ENCODE results near the gene MAGI2. TPM values are rescaled to one million over a fixed set of nuclear protein-coding genes. Genes with fewer than 3 reads are reported as not detected.

MAGI2 gene
- total and polyA plus RNA-seq, 2 experiments from 2014 or later = 10.4 to 26.4 TPM

DNA sequence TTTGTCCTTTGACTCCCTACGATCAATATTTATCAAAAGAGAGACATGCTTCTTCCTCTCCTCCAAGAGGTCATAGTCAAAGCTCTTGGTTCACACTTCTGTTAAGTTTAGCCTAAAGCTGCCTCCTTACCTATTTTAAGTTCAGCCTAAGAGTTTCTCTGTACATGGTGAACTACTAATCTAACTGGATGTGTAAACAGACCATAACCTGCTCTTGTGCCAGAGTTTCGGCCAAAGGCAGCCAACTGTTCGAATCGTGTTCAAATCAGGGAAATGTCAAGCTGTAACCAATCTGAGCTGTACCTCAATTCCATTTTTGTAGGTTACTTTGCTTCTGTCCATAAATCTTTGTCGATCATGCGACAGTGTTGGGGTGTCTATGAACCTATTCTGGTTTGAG, 1240.1 kb downstream of the MAGI2 start:
- H3F3A ChIP-seq (replicated peaks; ENCODE audit: low read depth) = no peaks in the 10 kb centered on the region
- no peaks in the 10 kb centered on the region for H3K27me3 ChIP-seq (ENCODE audit: insufficient read depth)
- H3K36me3 ChIP-seq (ENCODE audit: insufficient read depth) = no peaks in the 10 kb centered on the region
- Mint-ChIP-seq H3K4me1 (peaks cover 20% of the 10 kb centered on the region), H3K27ac (no peak overlapping the region), H3K27me3 (ENCODE audit: insufficient read depth, low read depth, poor library complexity) (peaks cover 2% of the 10 kb centered on the region), H3K4me3 (no peak overlapping the region), H3K36me3 (ENCODE audit: low read depth) (peaks cover 5% of the 10 kb centered on the region), H3K9me3 (peaks cover 3% of the 10 kb centered on the region; the same call in 1 of the 3 replicates)
- H3K4me3 ChIP-seq = no peak overlapping the region
- peaks cover 4% of the 10 kb centered on the region for H3K4me1 ChIP-seq (ENCODE audit: insufficient read depth)
- peaks cover 12% of the 10 kb centered on the region for H3K9me2 ChIP-seq (ENCODE audit: insufficient read depth)
- TF ChIP-seq, protein P1, sequence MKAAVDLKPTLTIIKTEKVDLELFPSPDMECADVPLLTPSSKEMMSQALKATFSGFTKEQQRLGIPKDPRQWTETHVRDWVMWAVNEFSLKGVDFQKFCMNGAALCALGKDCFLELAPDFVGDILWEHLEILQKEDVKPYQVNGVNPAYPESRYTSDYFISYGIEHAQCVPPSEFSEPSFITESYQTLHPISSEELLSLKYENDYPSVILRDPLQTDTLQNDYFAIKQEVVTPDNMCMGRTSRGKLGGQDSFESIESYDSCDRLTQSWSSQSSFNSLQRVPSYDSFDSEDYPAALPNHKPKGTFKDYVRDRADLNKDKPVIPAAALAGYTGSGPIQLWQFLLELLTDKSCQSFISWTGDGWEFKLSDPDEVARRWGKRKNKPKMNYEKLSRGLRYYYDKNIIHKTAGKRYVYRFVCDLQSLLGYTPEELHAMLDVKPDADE (IDR thresholded peaks at IDR 0.05) = no peak
- TF ChIP-seq NANOG (IDR thresholded peaks at IDR 0.05; ENCODE audit: borderline replicate concordance) = no peak
- no peak overlapping the region for H2AFZ ChIP-seq
- H3K27ac ChIP-seq (ENCODE audit: low read depth) = no peak overlapping the region
- ATAC-seq (no peak), DNase-seq (ENCODE audit: low spot score) (no peak)
- no peaks in the 10 kb centered on the region for H3K79me2 ChIP-seq (replicated peaks; ENCODE audit: insufficient read depth)
- no peak overlapping the region for H3K4me2 ChIP-seq
- H4K20me1 ChIP-seq (replicated peaks; ENCODE audit: insufficient read depth) = no peaks in the 10 kb centered on the region

DNA sequence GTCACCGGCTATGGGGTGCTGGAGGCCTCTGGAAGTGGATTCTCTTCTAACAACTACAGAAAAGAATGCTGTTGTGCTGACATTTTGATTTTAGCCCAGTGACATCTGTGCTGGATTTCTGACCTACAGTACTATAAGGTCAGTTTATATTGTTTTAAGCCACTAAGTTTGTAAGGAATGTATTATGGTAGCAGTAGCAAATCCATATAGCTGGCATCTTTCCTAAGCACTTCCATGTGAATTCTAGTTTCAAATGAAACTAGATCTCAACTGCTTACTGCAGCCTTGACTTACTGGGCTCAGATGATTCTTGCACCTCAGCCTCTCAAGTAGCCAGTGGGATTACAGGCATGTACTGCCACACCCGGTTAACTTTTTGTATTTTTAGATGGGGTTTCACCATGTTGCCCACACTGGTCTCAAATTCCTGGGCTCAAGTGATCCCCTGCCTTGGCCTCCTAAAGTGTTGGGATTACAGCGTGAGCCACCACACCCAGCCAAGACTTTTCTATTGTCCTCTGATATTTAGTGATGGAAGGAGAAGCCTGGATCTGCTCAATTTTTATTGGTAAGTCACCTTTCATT, 1240.9 kb downstream of the MAGI2 start:
- Histone ChIP-seq H2AFZ (no peak overlapping the region), H4K20me1 (replicated peaks; ENCODE audit: insufficient read depth) (no peaks in the 10 kb centered on the region), H3K79me2 (replicated peaks; ENCODE audit: insufficient read depth) (no peaks in the 10 kb centered on the region), H3K27me3 (ENCODE audit: insufficient read depth) (no peaks in the 10 kb centered on the region), H3K4me2 (no peak overlapping the region), H3K36me3 (ENCODE audit: insufficient read depth) (no peaks in the 10 kb centered on the region), H3K9me2 (ENCODE audit: insufficient read depth) (peaks cover 12% of the 10 kb centered on the region), H3K27ac (ENCODE audit: low read depth) (no peak overlapping the region), H3K4me3 (no peak overlapping the region), H3F3A (replicated peaks; ENCODE audit: low read depth) (no peaks in the 10 kb centered on the region), H3K4me1 (ENCODE audit: insufficient read depth) (peaks cover 4% of the 10 kb centered on the region)
- no peak for DNase-seq (ENCODE audit: low spot score)
- Mint-ChIP-seq H3K27ac (no peak overlapping the region), H3K4me1 (peaks cover 21% of the 10 kb centered on the region), H3K4me3 (no peak overlapping the region), H3K27me3 (ENCODE audit: insufficient read depth, low read depth, poor library complexity) (peaks cover 2% of the 10 kb centered on the region), H3K36me3 (ENCODE audit: low read depth) (peaks cover 5% of the 10 kb centered on the region), H3K9me3 (peaks cover 3% of the 10 kb centered on the region; the same call in 1 of the 3 replicates)
- TF ChIP-seq, protein P2, sequence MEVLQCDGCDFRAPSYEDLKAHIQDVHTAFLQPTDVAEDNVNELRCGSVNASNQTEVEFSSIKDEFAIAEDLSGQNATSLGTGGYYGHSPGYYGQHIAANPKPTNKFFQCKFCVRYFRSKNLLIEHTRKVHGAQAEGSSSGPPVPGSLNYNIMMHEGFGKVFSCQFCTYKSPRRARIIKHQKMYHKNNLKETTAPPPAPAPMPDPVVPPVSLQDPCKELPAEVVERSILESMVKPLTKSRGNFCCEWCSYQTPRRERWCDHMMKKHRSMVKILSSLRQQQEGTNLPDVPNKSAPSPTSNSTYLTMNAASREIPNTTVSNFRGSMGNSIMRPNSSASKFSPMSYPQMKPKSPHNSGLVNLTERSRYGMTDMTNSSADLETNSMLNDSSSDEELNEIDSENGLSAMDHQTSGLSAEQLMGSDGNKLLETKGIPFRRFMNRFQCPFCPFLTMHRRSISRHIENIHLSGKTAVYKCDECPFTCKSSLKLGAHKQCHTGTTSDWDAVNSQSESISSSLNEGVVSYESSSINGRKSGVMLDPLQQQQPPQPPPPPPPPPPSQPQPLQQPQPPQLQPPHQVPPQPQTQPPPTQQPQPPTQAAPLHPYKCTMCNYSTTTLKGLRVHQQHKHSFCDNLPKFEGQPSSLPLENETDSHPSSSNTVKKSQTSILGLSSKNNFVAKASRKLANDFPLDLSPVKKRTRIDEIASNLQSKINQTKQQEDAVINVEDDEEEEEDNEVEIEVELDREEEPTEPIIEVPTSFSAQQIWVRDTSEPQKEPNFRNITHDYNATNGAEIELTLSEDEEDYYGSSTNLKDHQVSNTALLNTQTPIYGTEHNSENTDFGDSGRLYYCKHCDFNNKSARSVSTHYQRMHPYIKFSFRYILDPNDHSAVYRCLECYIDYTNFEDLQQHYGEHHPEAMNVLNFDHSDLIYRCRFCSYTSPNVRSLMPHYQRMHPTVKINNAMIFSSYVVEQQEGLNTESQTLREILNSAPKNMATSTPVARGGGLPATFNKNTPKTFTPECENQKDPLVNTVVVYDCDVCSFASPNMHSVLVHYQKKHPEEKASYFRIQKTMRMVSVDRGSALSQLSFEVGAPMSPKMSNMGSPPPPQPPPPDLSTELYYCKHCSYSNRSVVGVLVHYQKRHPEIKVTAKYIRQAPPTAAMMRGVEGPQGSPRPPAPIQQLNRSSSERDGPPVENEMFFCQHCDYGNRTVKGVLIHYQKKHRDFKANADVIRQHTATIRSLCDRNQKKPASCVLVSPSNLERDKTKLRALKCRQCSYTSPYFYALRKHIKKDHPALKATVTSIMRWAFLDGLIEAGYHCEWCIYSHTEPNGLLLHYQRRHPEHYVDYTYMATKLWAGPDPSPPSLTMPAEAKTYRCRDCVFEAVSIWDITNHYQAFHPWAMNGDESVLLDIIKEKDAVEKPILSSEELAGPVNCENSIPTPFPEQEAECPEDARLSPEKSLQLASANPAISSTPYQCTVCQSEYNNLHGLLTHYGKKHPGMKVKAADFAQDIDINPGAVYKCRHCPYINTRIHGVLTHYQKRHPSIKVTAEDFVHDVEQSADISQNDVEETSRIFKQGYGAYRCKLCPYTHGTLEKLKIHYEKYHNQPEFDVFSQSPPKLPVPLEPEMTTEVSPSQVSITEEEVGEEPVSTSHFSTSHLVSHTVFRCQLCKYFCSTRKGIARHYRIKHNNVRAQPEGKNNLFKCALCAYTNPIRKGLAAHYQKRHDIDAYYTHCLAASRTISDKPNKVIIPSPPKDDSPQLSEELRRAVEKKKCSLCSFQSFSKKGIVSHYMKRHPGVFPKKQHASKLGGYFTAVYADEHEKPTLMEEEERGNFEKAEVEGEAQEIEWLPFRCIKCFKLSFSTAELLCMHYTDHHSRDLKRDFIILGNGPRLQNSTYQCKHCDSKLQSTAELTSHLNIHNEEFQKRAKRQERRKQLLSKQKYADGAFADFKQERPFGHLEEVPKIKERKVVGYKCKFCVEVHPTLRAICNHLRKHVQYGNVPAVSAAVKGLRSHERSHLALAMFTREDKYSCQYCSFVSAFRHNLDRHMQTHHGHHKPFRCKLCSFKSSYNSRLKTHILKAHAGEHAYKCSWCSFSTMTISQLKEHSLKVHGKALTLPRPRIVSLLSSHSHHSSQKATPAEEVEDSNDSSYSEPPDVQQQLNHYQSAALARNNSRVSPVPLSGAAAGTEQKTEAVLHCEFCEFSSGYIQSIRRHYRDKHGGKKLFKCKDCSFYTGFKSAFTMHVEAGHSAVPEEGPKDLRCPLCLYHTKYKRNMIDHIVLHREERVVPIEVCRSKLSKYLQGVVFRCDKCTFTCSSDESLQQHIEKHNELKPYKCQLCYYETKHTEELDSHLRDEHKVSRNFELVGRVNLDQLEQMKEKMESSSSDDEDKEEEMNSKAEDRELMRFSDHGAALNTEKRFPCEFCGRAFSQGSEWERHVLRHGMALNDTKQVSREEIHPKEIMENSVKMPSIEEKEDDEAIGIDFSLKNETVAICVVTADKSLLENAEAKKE (CRISPR knock-in tag; IDR thresholded peaks at IDR 0.05) = no peak
- ATAC-seq = no peak
